LNCAP (cell line): Measurements from ENCODE around the gene ICE2.

Source experiments
- CTCF ChIP-seq: fragments of 450-650 bp; IDR thresholded peaks from 2 replicates; pipeline ENCODE4 v1.5.1; 2017; ENCODE audit warnings: mild to moderate bottlenecking

Gene ICE2

GRCh38 chr15:60458721-60459120 is 20.2 kb downstream of the ICE2 start:
- TF ChIP-seq CTCF: no peak

- TF ChIP-seq CTCF: no peak
These were observed 21.0 kb downstream of the ICE2 start for GRCh38 chr15:60457985-60458384.

- no peak for TF ChIP-seq CTCF
These were observed 24.1 kb downstream of the ICE2 start for GRCh38 chr15:60454824-60455223.

GRCh38 chr15:60448668-60449360 is 30.1 kb downstream of the ICE2 start:
- no peak for TF ChIP-seq CTCF

GRCh38 chr15:60444289-60444912 is 34.5 kb downstream of the ICE2 start:
- TF ChIP-seq CTCF: peak; percentile 58

- TF ChIP-seq CTCF: no peak
These were observed 36.2 kb downstream of the ICE2 start for GRCh38 chr15:60442763-60443162.

GRCh38 chr15:60442031-60442650 is 36.8 kb downstream of the ICE2 start:
- TF ChIP-seq CTCF: no peak
